Breast epithelium (tissue), 3 donors: Measurements from ENCODE around the gene ADGRL4.

Source experiments
- CTCF ChIP-seq, 3 donors: fragments of 450-650 bp; IDR thresholded peaks; one replicate each; pipeline ENCODE4 v1.5.1; 2016 to 2017; ENCODE audit warnings: antibody characterized with exemption in 3 of 3, mild to moderate bottlenecking in 3 of 3, moderate library complexity in 3 of 3
- POLR2A ChIP-seq: fragments of 450-650 bp; IDR thresholded peaks from one replicate; pipeline ENCODE4 v1.6.1; 2016; ENCODE audit warnings: antibody characterized with exemption, mild to moderate bottlenecking, moderate library complexity
- POLR2AphosphoS5 ChIP-seq, 3 donors: sonication (generic); formaldehyde crosslinking; IDR thresholded peaks; one replicate each; pipeline ENCODE4 v1.6.1; 2017; ENCODE audit warnings: antibody characterized with exemption in 3 of 3

- TF ChIP-seq CTCF (IDR thresholded peaks at IDR 0.05) (no peak), POLR2AphosphoS5 (IDR thresholded peaks at IDR 0.05) (no peak), POLR2A (no peak)
These were observed 49.3 kb upstream of the ADGRL4 start for GRCh38 chr1:79055856-79056255.
